Adrenal gland (tissue), 5 donors: ENCODE measurements around the gene TPP2.

ENCODE experiments used
- POLR2A ChIP-seq, 2 donors: fragments of 450-650 bp; IDR thresholded peaks; one replicate each; pipeline ENCODE4 v1.6.1; 2017; ENCODE audit warnings: antibody characterized with exemption in 2 of 2, mild to moderate bottlenecking in 2 of 2, moderate library complexity in 1 of 2
- TF ChIP-seq, protein P1 (sequence below), 6 experiments: fragments of 450-650 bp in 4 of 6; fragments of 200-600 bp in 2 of 6; sonication (generic) in 1 of 6; IDR thresholded peaks; 1 replicate in 5 of 6; 2 replicates in 1 of 6; pipeline versions ENCODE4 v1.5.1 to v1.8.0; 2016 to 2021; ENCODE audit warnings: antibody characterized with exemption in 6 of 6, mild to moderate bottlenecking in 2 of 6, moderate library complexity in 1 of 6
- donor health status: DM: no; HTN: no; CAD: no.

DNA sequence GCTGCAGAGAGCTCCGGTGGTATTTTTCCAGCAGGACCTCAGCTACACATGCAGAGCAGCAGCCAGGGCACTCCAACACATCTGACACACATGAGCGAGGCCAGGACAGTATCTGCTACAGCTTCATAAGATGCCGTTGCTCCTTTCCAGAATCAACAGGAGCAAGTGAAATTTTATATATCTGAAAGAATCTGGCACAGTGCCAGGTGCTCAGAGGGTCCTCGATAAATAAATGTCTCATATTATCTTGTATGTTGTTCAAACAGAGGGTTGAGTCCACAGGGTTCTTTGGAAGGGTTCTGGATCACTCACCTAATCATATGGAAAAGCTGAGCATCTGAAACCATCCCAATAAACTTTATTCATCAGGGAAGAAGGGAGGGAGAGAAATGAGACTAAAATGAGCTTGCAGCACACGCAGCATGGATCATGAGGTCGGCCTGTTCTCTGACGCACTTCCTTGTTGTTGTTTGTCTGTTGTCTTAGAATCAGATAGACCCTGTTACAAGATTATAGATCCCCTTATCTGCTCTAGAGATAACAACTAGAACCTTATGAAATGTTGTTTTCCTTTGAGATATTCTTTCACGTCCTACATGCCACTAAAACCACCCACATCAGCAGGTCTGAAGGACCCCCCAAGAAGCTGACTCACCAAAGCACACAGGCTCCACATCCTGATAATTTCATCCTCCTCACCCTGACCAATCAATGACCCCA is 101.3 kb downstream of the TPP2 start:
- TF ChIP-seq, protein P1, sequence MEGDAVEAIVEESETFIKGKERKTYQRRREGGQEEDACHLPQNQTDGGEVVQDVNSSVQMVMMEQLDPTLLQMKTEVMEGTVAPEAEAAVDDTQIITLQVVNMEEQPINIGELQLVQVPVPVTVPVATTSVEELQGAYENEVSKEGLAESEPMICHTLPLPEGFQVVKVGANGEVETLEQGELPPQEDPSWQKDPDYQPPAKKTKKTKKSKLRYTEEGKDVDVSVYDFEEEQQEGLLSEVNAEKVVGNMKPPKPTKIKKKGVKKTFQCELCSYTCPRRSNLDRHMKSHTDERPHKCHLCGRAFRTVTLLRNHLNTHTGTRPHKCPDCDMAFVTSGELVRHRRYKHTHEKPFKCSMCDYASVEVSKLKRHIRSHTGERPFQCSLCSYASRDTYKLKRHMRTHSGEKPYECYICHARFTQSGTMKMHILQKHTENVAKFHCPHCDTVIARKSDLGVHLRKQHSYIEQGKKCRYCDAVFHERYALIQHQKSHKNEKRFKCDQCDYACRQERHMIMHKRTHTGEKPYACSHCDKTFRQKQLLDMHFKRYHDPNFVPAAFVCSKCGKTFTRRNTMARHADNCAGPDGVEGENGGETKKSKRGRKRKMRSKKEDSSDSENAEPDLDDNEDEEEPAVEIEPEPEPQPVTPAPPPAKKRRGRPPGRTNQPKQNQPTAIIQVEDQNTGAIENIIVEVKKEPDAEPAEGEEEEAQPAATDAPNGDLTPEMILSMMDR (IDR thresholded peaks at IDR 0.05) = no peak
- TF ChIP-seq POLR2A (IDR thresholded peaks at IDR 0.05) = no peak
